ENCODE measurements around the gene PPM1B. TPM values are rescaled to one million over a fixed set of nuclear protein-coding genes. Genes with fewer than 3 reads are reported as not detected.
A peak's percentile ranks its signal among the peaks of the same experiment; 100 is the strongest.

PPM1B gene
- total and polyA plus RNA-seq, 10 of the 15 experiments (the other 5 are each of a cell fraction or from before 2014, with no cell fraction given), result 12.5 to 53.4 (median 33.7) TPM

DNA sequence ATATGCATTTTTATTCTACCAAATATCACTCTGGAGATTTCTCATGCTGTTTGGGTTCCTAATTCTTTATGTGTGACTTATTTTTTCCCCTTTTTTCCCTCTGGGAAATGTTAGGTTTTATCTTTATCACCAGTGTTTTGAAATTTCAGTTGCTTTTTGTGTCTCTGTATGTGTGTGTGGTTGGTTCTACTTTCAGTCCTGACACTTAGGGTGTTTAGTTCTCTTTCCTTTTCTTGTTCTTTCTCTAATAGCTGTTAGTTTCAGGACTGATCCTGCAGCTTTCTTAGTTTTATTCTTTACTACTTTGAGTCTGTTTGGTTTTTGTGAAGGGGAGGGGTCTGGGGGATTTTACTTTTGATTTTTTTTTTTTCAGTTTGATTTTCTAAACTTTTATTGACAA lies 23.1 kb downstream of the PPM1B start (continued):
- TF ChIP-seq SMC3 (IDR thresholded peaks at IDR 0.05; ENCODE audit: borderline replicate concordance, low read length) (no peak), SRF (IDR thresholded peaks at IDR 0.05; ENCODE audit: low read depth in 2 of 2, low read length in 2 of 2) (no peak), NFYB (IDR thresholded peaks at IDR 0.05; ENCODE audit: insufficient read depth, low read depth, low read length) (no peak), EED (IDR thresholded peaks at IDR 0.05; ENCODE audit: low read depth) (no peak), NBN (IDR thresholded peaks at IDR 0.05) (peak; percentile 95), MYB (IDR thresholded peaks at IDR 0.05; ENCODE audit: borderline replicate concordance, low read depth, low read length) (no peak), TBL1XR1 (IDR thresholded peaks at IDR 0.05; ENCODE audit: low read depth, low read length) (no peak), POU2F2 (IDR thresholded peaks at IDR 0.05; ENCODE audit: borderline replicate concordance, low read depth, low read length) (no peak), NR2F1 (conservative IDR thresholded peaks at IDR 0.05) (no peak), MTA2 (IDR thresholded peaks at IDR 0.05; ENCODE audit: low read depth) (peak; percentile 75; the same call in 1 of the 2 replicates), NFIC (IDR thresholded peaks at IDR 0.05; ENCODE audit: low read depth, low read length) (peak; percentile 64)
- TF ChIP-seq, protein P1, sequence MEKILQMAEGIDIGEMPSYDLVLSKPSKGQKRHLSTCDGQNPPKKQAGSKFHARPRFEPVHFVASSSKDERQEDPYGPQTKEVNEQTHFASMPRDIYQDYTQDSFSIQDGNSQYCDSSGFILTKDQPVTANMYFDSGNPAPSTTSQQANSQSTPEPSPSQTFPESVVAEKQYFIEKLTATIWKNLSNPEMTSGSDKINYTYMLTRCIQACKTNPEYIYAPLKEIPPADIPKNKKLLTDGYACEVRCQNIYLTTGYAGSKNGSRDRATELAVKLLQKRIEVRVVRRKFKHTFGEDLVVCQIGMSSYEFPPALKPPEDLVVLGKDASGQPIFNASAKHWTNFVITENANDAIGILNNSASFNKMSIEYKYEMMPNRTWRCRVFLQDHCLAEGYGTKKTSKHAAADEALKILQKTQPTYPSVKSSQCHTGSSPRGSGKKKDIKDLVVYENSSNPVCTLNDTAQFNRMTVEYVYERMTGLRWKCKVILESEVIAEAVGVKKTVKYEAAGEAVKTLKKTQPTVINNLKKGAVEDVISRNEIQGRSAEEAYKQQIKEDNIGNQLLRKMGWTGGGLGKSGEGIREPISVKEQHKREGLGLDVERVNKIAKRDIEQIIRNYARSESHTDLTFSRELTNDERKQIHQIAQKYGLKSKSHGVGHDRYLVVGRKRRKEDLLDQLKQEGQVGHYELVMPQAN (conservative IDR thresholded peaks at IDR 0.05), result no peak
- TF ChIP-seq, protein P2, sequence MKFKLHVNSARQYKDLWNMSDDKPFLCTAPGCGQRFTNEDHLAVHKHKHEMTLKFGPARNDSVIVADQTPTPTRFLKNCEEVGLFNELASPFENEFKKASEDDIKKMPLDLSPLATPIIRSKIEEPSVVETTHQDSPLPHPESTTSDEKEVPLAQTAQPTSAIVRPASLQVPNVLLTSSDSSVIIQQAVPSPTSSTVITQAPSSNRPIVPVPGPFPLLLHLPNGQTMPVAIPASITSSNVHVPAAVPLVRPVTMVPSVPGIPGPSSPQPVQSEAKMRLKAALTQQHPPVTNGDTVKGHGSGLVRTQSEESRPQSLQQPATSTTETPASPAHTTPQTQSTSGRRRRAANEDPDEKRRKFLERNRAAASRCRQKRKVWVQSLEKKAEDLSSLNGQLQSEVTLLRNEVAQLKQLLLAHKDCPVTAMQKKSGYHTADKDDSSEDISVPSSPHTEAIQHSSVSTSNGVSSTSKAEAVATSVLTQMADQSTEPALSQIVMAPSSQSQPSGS (IDR thresholded peaks at IDR 0.05; ENCODE audit: low read length), result peak; percentile 57

All from GM12878 (cell line).